GM12865 (cell line): Measurements from ENCODE around the gene RNF130.

Experiments
- DNase-seq: peaks from one replicate; pipeline ENCODE4 v3.0.0; 2010; ENCODE audit warnings: low read depth
- H3K4me3 ChIP-seq: 2 replicates; pipeline ENCODE4 v1.5.1; 2011; ENCODE audit warnings: mild to moderate bottlenecking, low read depth, low read length, control low read depth
- CTCF ChIP-seq: IDR thresholded peaks from 2 replicates; pipeline ENCODE4 v1.5.1; 2011; ENCODE audit warnings: low read length, control low read depth, low read depth, inconsistent platforms; ENCODE audit not compliant: insufficient read depth; ENCODE audit errors: missing control alignments

The RNF130 gene

GRCh38 chr5:180069589-180070247 is 1.8 kb downstream of the RNF130 start:
- no peak overlapping the region for H3K4me3 ChIP-seq
- TF ChIP-seq CTCF: no peak
- no peak for DNase-seq

GRCh38 chr5:180068519-180069090 is 3.0 kb downstream of the RNF130 start:
- TF ChIP-seq CTCF: no peak
- H3K4me3 ChIP-seq: no peak overlapping the region
- no peak for DNase-seq

GRCh38 chr5:180067986-180068385 is 3.6 kb downstream of the RNF130 start:
- TF ChIP-seq CTCF: no peak
- no peak for DNase-seq
- no peak overlapping the region for H3K4me3 ChIP-seq

GRCh38 chr5:180060192-180060591 is 11.4 kb downstream of the RNF130 start:
- DNase-seq: no peak
- TF ChIP-seq CTCF: no peak
- H3K4me3 ChIP-seq: no peak overlapping the region

GRCh38 chr5:180059326-180059725 is 12.2 kb downstream of the RNF130 start:
- no peak for TF ChIP-seq CTCF
- no peak overlapping the region for H3K4me3 ChIP-seq
- DNase-seq: no peak

- no peak for DNase-seq
- no peak for TF ChIP-seq CTCF
- no peak overlapping the region for H3K4me3 ChIP-seq
Observed at GRCh38 chr5:180056153-180056552, 15.4 kb downstream of the RNF130 start.

- DNase-seq: no peak
- H3K4me3 ChIP-seq: no peak overlapping the region
- no peak for TF ChIP-seq CTCF
Observed at GRCh38 chr5:180054226-180054625, 17.3 kb downstream of the RNF130 start.
